GM12878 (cell line): ENCODE data around the gene ASB10.

Experiments
- CTCF ChIP-seq, 3 experiments: IDR thresholded peaks in 2 of 3; conservative IDR thresholded peaks in 1 of 3; 2 replicates each; pipeline ENCODE4 v1.5.1; 2011; ENCODE audit warnings: low read depth in 3 of 3, low read length in 3 of 3, mild to moderate bottlenecking in 3 of 3, control low read depth in 2 of 3, moderate library complexity in 2 of 3, inconsistent platforms in 1 of 3, mixed read lengths in 1 of 3; ENCODE audit not compliant: control insufficient read depth in 2 of 3, insufficient read depth in 1 of 3; ENCODE audit errors: extremely low read depth in 1 of 3
- EZH2 ChIP-seq: IDR thresholded peaks from 2 replicates; pipeline ENCODE4 v1.6.1; 2012; ENCODE audit warnings: low read depth, mild to moderate bottlenecking, control low read depth, inconsistent platforms, low read length, borderline replicate concordance; ENCODE audit not compliant: control insufficient read depth
- RELA ChIP-seq: fragments of 450-650 bp; IDR thresholded peaks from 2 replicates; pipeline ENCODE4 v1.8.0; 2014; ENCODE audit warnings: borderline replicate concordance; ENCODE audit not compliant: partially characterized antibody
- SPI1 ChIP-seq: IDR thresholded peaks from 2 replicates; pipeline ENCODE4 v1.6.1; 2011; ENCODE audit warnings: low read depth, mild to moderate bottlenecking, low read length, moderate library complexity, borderline replicate concordance; ENCODE audit not compliant: insufficient read depth
- SRF ChIP-seq, 2 experiments: IDR thresholded peaks; 2 replicates each; pipeline ENCODE4 v1.6.1; 2011; ENCODE audit warnings: low read depth in 2 of 2, low read length in 2 of 2, mild to moderate bottlenecking in 1 of 2, moderate library complexity in 1 of 2
- ZBTB33 ChIP-seq: fragments of 450-650 bp; IDR thresholded peaks from 2 replicates; pipeline ENCODE4 v1.6.1; 2017; ENCODE audit warnings: mild to moderate bottlenecking

GRCh38 chr7:151186640-151187408 is at the start of gene ASB10:
- TF ChIP-seq ZBTB33, result no peak
- no peak for TF ChIP-seq CTCF (IDR thresholded peaks at IDR 0.05 in 2 of 3, conservative IDR thresholded peaks at IDR 0.05 in 1 of 3; ENCODE audit: control insufficient read depth in 2 of 3, extremely low read depth in 1 of 3, insufficient read depth in 1 of 3, low read depth in 3 of 3, low read length in 3 of 3)
- TF ChIP-seq EZH2, result no peak
- TF ChIP-seq RELA, result no peak
- no peak for TF ChIP-seq SPI1
- TF ChIP-seq SRF (IDR thresholded peaks at IDR 0.05; ENCODE audit: low read depth in 2 of 2, low read length in 2 of 2), result no peak
